Kidney (tissue), 14 donors: Measurements from ENCODE around the gene POLR2A. TPM values are rescaled to one million over a fixed set of nuclear protein-coding genes. Genes with fewer than 3 reads are reported as not detected.

Source experiments
- DNase-seq, 5 donors: peaks; one replicate each; pipeline ENCODE4 v3.0.0-alpha.2; 2013 to 2020
- FAIRE-seq: peaks from 2 replicates; lab custom pipeline; 2012; peaks lifted over from hg19 to GRCh38; lab: Jason Lieb, UNC
- H3K27ac ChIP-seq, 2 donors: one replicate each; pipeline ENCODE4 v1.7.0; 2013; ENCODE audit warnings: low read depth in 2 of 2, low read length in 2 of 2, inconsistent platforms in 1 of 2
- H3K27me3 ChIP-seq: one replicate; pipeline ENCODE4 v1.7.1; 2013; ENCODE audit warnings: low read length, inconsistent platforms; ENCODE audit not compliant: control insufficient read depth, insufficient read depth
- H3K36me3 ChIP-seq, 3 donors: one replicate each; pipeline versions ENCODE4 v1.7.0 to v1.7.1; 2013; ENCODE audit warnings: low read length in 3 of 3, control low read depth in 1 of 3, inconsistent platforms in 1 of 3; ENCODE audit not compliant: insufficient read depth in 3 of 3, control insufficient read depth in 2 of 3
- H3K4me1 ChIP-seq, 3 donors: one replicate each; pipeline versions ENCODE4 v1.7.0 to v1.7.1; 2013; ENCODE audit warnings: low read length in 3 of 3, inconsistent platforms in 1 of 3, low read depth in 1 of 3; ENCODE audit not compliant: control insufficient read depth in 2 of 3, insufficient read depth in 2 of 3
- H3K4me3 ChIP-seq, 3 donors: one replicate each; pipeline versions ENCODE4 v1.7.0 to v1.8.1; 2013; ENCODE audit warnings: low read length in 3 of 3, control low read depth in 1 of 3, inconsistent platforms in 1 of 3
- H3K9ac ChIP-seq, 3 donors: one replicate each; pipeline versions ENCODE4 v1.7.0 to v1.7.1; 2013; ENCODE audit warnings: low read length in 3 of 3, control low read depth in 1 of 3, inconsistent platforms in 1 of 3
- H3K9me3 ChIP-seq, 3 donors: one replicate each; pipeline versions ENCODE4 v1.7.0 to v1.7.1; 2013; ENCODE audit warnings: low read length in 3 of 3, control low read depth in 1 of 3, inconsistent platforms in 1 of 3; ENCODE audit not compliant: control insufficient read depth in 2 of 3, insufficient read depth in 1 of 3
- CTCF ChIP-seq: IDR thresholded peaks from 3 replicates; pipeline ENCODE4 v1.5.1; 2012; ENCODE audit warnings: mild to moderate bottlenecking, moderate library complexity, borderline replicate concordance; ENCODE audit not compliant: insufficient read depth; ENCODE audit errors: extremely low read depth
- intact Hi-C: fragments of 100-400 bp; cut with DNase I; formaldehyde crosslinking; loops from one replicate; pipeline ENCODE4 v1.11.1; 2022
- polyA plus RNA-seq: library from polyadenylated mRNA; stranded (reverse); fragments of 350-450 nt; fragmentation: Illumina TruSeq; extraction: RNeasy Lipid Tissue Mini Kit (QIAGEN cat#74804); gene quantifications from one replicate; pipeline ENCODE4 v1.2.3, GENCODE V29; 2014; ENCODE audit warnings: low read depth, low replicate concordance; ENCODE audit not compliant: insufficient read depth
- total RNA-seq: library from RNA; stranded (reverse); fragmentation: NEBNext Ultra II Directional; extraction: Animal tissue kit (Norgen Biotek cat#: 25700); gene quantifications from one replicate; pipeline ENCODE4 v1.2.1, GENCODE V29; 2021
- donor health status: control.
- donor health status: control.
- donor health status: control.
- donor health status: control.
- donor health status: control.
- donor health status: DM: yes; HTN: yes; CAD: no.
- donor health status: Normal renal cell carcinoma (clear cell type).

Gene POLR2A
- total and polyA plus RNA-seq, 2 donors from 2014 or later, result 18.6 to 133 TPM

GRCh38 chr17:7440834-7441195, 43.4 kb upstream of the POLR2A start:
- no peaks in the 10 kb centered on the region for H3K9me3 ChIP-seq
- DNase-seq, result peak; percentile 55 to 85 (median 66)

DNA sequence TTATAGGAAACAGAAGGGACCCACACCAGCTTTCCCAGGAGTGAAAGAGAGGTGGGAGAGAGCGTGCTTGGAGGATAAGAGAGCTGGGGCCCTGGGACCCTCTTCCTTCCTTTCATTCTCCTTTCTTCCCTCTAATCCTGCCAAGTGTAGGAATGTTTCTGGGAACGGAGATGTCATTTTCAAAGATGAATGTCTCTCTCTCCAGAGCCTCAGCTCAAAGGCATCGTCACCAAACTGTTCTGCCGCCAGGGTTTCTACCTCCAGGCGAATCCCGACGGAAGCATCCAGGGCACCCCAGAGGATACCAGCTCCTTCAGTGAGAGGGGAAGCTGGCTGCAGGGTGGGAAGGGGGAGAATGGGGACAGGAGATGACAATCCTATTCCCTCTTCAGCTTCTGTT, 42.9 kb upstream of the POLR2A start:
- H3K4me1 ChIP-seq, result peaks cover 0 to 20% (median 7%) of the 10 kb centered on the region in 3 donors
- intact Hi-C loops, result no loop called here
- H3K36me3 ChIP-seq, result no peaks in the 10 kb centered on the region
- peaks cover 9% of the 10 kb centered on the region for H3K27me3 ChIP-seq
- no peaks in the 10 kb centered on the region for H3K9me3 ChIP-seq
- no peak overlapping the region for H3K9ac ChIP-seq
- H3K27ac ChIP-seq, result no peak overlapping the region
- no peak for TF ChIP-seq CTCF
- no peak for FAIRE-seq
- DNase-seq, result peak in 1 of 5 donors; percentile 24
- H3K4me3 ChIP-seq, result no peak overlapping the region

More at GRCh38 chr17:7440834-7441195, 43.4 kb upstream of the POLR2A start:
- Histone ChIP-seq H3K36me3 (no peaks in the 10 kb centered on the region), H3K27ac (no peak overlapping the region), H3K9ac (peak overlapping the region in 1 of 3 donors; percentile 75), H3K4me1 (peaks cover 0 to 23% (median 7%) of the 10 kb centered on the region in 3 donors), H3K4me3 (peak overlapping the region in 1 of 3 donors; percentile 49), H3K27me3 (peaks cover 7% of the 10 kb centered on the region)
- intact Hi-C loops, result no loop called here
- TF ChIP-seq CTCF, result no peak
- FAIRE-seq, result no peak

- Histone ChIP-seq H3K9ac (no peak overlapping the region), H3K27me3 (peaks cover 11% of the 10 kb centered on the region), H3K27ac (no peak overlapping the region), H3K9me3 (no peaks in the 10 kb centered on the region), H3K4me3 (no peak overlapping the region), H3K4me1 (peaks cover 0 to 18% (median 7%) of the 10 kb centered on the region in 3 donors), H3K36me3 (no peaks in the 10 kb centered on the region)
- DNase-seq (peak in 1 of 5 donors; percentile 25), FAIRE-seq (no peak)
- TF ChIP-seq CTCF, result no peak
- intact Hi-C loops, result no loop called here
Observed at GRCh38 chr17:7442142-7442541, 42.0 kb upstream of the POLR2A start.
